Measurements from ENCODE around the gene CDH6.

CDH6 gene

DNA sequence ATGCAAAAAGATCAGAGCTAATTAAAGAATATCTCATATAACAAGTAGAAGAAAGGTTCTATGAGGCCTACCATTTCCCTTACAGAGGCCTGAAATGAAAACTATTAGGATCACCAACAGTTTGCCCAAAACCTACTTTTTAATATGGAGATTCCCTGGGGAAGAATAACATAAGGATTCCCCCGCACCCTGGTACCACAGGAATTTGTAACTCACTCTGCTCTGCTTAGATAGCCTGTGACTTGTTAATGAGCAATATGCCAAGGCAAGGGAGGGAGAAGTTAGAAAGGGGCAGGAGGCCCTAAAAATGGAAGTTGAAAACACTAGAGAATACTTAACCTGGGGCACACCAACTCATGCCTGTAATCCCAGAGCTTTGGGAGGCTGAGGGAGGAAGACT, 107.0 kb downstream of the CDH6 start:
- Mint-ChIP-seq H3K27ac (no peak overlapping the region), H3K4me1 (no peaks in the 10 kb centered on the region), H3K9me3 (no peaks in the 10 kb centered on the region), H3K27me3 (no peaks in the 10 kb centered on the region), H3K4me3 (no peak overlapping the region), H3K36me3 (ENCODE audit: low read depth) (no peaks in the 10 kb centered on the region)
- DNase-seq (no peak), ATAC-seq (no peak)

DNA sequence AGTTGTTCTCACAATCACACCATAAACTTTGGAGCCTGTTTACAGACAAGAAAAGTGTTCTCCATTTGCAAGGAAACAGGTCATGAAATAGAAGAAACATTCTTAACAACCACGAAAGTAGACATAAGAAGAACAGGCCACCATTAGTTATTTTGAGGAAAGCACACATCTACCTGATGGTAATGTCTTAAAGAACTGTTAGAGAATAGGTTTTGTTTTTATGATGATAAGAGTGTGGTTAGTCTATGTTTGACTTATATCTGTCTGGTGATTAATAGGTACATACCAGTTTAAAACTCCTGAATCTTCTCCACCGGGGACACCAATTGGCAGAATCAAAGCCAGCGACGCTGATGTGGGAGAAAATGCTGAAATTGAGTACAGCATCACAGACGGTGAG, 108.3 kb downstream of the CDH6 start:
- Mint-ChIP-seq H3K27me3 (no peaks in the 10 kb centered on the region), H3K4me3 (no peak overlapping the region), H3K36me3 (ENCODE audit: low read depth) (no peaks in the 10 kb centered on the region), H3K9me3 (no peaks in the 10 kb centered on the region), H3K27ac (no peak overlapping the region), H3K4me1 (no peaks in the 10 kb centered on the region)
- ATAC-seq (no peak), DNase-seq (no peak)

DNA sequence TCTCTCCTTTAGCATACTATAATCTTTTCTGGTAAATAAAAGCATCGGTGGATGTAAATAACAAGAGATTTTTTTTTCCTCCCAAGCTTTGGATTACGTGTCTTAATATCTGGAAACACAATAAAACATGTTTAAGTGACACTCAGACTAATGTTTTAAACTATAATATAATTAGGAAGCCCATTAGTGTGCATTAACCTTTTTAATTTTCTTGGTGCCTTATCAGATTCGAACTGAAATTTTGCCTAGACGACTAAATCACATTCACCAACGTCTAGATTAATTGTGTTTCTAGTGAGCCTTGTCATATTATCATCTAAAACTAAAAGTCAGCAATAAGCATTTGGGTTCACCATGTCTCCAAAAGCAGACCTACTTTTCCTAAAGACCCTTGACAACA, 110.2 kb downstream of the CDH6 start:
- ATAC-seq = no peak
- DNase-seq = no peak
- Mint-ChIP-seq H3K4me1 (no peaks in the 10 kb centered on the region), H3K27me3 (no peaks in the 10 kb centered on the region), H3K27ac (no peak overlapping the region), H3K9me3 (no peaks in the 10 kb centered on the region), H3K4me3 (no peak overlapping the region), H3K36me3 (ENCODE audit: low read depth) (no peaks in the 10 kb centered on the region)

DNA sequence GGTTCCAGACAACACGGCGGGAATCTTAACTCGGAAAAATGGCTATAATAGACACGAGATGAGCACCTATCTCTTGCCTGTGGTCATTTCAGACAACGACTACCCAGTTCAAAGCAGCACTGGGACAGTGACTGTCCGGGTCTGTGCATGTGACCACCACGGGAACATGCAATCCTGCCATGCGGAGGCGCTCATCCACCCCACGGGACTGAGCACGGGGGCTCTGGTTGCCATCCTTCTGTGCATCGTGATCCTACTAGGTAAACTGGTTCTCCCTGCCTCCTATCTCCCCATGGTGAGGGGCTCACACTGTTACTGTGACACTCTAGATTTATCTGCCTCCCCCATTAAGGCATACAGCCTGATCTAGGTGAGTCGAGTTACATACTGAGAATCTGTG, 124.2 kb downstream of the CDH6 start:
- no peaks in the 10 kb centered on the region for H3K36me3 Mint-ChIP-seq (ENCODE audit: low read depth)
- no peak overlapping the region for H3K27ac Mint-ChIP-seq
- H3K9me3 Mint-ChIP-seq = no peaks in the 10 kb centered on the region
- H3K4me3 Mint-ChIP-seq = no peak overlapping the region
- ATAC-seq (no peak), DNase-seq (no peak)
- H3K4me1 Mint-ChIP-seq = no peaks in the 10 kb centered on the region
- H3K27me3 Mint-ChIP-seq = no peaks in the 10 kb centered on the region

DNA sequence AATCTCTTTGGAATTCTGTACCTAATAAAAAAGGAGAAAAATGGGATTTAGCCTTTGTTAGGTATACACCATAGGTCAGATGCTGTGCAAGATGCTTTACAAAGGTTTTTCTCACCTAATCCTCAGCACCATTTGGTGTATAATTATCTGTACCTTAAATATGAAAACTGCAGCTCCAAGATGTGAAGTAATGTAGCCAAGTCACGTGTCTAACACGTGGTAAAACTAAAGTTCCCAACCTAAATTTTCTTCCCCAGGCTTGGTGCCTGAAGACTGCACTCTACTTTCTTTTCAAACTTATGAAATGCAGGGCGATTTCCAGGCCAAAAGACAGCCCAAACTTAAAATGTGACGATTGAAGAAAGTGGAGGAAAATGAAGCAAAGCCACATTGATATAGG, 125.8 kb downstream of the CDH6 start:
- DNase-seq (no peak), ATAC-seq (no peak)
- no peak overlapping the region for H3K27ac Mint-ChIP-seq
- no peak overlapping the region for H3K4me3 Mint-ChIP-seq
- H3K27me3 Mint-ChIP-seq = no peaks in the 10 kb centered on the region
- H3K36me3 Mint-ChIP-seq (ENCODE audit: low read depth) = no peaks in the 10 kb centered on the region
- no peaks in the 10 kb centered on the region for H3K4me1 Mint-ChIP-seq
- no peaks in the 10 kb centered on the region for H3K9me3 Mint-ChIP-seq

DNA sequence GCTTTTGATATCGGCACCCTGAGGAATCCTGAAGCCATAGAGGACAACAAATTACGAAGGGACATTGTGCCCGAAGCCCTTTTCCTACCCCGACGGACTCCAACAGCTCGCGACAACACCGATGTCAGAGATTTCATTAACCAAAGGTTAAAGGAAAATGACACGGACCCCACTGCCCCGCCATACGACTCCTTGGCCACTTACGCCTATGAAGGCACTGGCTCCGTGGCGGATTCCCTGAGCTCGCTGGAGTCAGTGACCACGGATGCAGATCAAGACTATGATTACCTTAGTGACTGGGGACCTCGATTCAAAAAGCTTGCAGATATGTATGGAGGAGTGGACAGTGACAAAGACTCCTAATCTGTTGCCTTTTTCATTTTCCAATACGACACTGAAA, 129.5 kb downstream of the CDH6 start:
- no peaks in the 10 kb centered on the region for H3K4me1 Mint-ChIP-seq

DNA sequence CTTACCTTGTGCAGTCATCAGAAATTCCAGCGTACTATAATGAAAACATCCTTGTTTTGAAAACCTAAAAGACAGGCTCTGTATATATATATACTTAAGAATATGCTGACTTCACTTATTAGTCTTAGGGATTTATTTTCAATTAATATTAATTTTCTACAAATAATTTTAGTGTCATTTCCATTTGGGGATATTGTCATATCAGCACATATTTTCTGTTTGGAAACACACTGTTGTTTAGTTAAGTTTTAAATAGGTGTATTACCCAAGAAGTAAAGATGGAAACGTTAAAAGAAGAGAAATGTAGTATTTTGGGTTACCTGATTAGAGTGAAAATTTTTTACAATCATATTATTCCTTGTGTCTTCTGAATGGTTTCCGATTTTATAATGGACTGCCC, 131.4 kb downstream of the CDH6 start:
- H3K27me3 Mint-ChIP-seq = no peaks in the 10 kb centered on the region
- H3K4me3 Mint-ChIP-seq = no peak overlapping the region
- no peak for ATAC-seq
- H3K36me3 Mint-ChIP-seq (ENCODE audit: low read depth) = no peaks in the 10 kb centered on the region
- H3K9me3 Mint-ChIP-seq = no peaks in the 10 kb centered on the region
- DNase-seq = no peak
- no peaks in the 10 kb centered on the region for H3K4me1 Mint-ChIP-seq
- H3K27ac Mint-ChIP-seq = no peak overlapping the region

More for the DNA sequence above, 129.5 kb downstream of the CDH6 start:
- no peak for DNase-seq
- Mint-ChIP-seq H3K27me3 (no peaks in the 10 kb centered on the region), H3K4me3 (no peak overlapping the region), H3K9me3 (no peaks in the 10 kb centered on the region), H3K27ac (no peak overlapping the region), H3K36me3 (ENCODE audit: low read depth) (no peaks in the 10 kb centered on the region)
- no peak for ATAC-seq

DNA sequence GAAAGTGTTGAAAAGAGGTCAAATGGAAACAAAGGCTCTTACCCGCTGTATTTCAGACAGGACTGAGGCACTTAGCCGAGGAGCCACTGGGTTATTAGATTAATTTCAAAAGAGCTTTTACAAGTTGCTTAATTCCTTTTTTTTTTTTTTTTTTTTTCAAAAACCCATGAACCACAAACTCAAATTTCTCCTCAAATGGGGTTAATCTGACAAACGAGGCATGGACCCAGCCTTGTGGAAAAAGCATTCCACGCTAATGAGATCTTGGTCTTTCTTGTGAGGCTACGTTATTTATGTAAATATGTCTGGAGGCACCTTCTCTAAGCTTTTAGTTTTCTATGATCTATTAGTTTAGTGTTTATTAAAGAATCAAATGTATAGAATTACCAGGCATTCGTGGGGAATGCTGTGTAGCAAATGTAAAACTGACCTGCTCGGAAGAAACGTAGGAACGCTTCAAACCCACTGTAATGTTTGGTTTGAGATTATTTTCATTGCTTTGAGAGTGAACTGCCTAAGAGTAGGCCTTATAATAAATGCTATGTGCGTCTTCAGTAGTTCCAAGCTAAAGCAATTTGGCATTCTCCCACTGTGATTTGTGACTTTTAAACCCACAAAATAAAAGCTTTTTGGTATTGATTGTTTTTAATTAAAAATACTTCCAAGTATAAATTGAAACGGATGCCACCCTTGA, 134.7 kb downstream of the CDH6 start:
- no peak for ATAC-seq

DNA sequence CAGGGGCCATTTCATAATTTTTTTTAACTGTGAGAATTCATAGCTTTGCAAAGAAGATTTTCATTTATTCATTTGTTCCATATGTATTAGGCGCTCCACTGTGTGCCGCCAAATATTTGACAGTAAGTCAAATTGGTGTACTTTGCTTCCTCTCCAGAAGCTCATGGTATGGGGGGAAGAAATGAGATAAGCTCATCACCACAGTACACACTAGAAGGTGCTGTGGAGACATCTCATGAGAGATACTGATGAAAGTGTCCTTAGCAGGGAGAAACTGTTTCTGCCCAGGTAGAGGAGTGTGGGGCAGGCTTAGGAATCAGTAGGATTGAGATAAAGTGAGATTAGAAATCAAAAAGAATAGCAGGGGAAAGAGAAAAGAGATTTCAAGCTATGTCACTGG, 136.2 kb downstream of the CDH6 start:
- Mint-ChIP-seq H3K27ac (no peak overlapping the region), H3K36me3 (ENCODE audit: low read depth) (no peaks in the 10 kb centered on the region), H3K27me3 (no peaks in the 10 kb centered on the region), H3K4me3 (no peak overlapping the region), H3K4me1 (no peaks in the 10 kb centered on the region), H3K9me3 (no peaks in the 10 kb centered on the region)
- no peak for ATAC-seq
- DNase-seq = no peak

More for the DNA sequence above, 134.7 kb downstream of the CDH6 start:
- H3K27me3 Mint-ChIP-seq = no peaks in the 10 kb centered on the region
- no peak overlapping the region for H3K4me3 Mint-ChIP-seq
- no peak overlapping the region for H3K27ac Mint-ChIP-seq
- H3K9me3 Mint-ChIP-seq = no peaks in the 10 kb centered on the region
- DNase-seq = no peak
- no peaks in the 10 kb centered on the region for H3K36me3 Mint-ChIP-seq (ENCODE audit: low read depth)
- no peaks in the 10 kb centered on the region for H3K4me1 Mint-ChIP-seq

DNA sequence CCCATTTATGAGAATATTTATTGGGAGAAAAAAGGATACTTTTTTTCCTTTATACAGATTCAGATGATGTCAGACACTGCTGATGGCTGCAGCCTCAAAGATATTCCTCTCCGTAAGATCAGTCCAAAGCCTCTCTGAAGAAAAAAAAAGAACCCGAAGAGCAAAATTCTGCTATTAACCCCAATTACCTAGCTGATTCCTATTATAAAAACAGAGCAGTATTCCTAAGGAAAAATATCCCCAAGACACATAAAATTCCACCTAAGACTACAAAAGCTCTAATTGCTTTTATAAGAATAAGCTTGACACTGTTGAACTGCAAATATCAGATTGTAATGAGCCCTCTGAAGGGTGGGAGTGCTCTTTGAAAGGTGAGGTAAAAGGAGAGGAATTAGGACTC, 138.7 kb downstream of the CDH6 start:
- H3K27me3 Mint-ChIP-seq = no peaks in the 10 kb centered on the region
- no peaks in the 10 kb centered on the region for H3K4me1 Mint-ChIP-seq
- no peak overlapping the region for H3K4me3 Mint-ChIP-seq
- no peaks in the 10 kb centered on the region for H3K36me3 Mint-ChIP-seq (ENCODE audit: low read depth)
- ATAC-seq (no peak), DNase-seq (no peak)
- no peak overlapping the region for H3K27ac Mint-ChIP-seq
- H3K9me3 Mint-ChIP-seq = no peaks in the 10 kb centered on the region

DNA sequence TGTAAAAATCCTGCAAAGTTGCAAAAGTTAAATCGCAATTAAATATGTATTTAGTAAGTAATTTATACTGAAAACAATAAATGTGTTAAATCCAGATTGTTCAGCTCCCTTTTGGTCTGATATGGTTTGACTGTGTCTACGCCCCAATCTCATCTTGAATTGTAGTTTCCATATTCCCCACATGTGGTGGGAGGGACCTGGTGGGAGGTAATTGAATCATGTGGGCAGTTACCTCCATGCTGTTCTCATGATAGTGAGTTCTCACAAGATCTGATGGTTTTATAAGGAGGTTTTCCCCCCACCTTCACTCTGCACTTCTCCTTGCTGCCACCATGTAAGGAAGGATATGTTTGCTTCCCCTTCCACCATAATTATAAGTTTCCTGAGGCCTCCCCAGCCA, 140.0 kb downstream of the CDH6 start:
- H3K27ac Mint-ChIP-seq = no peak overlapping the region
- H3K9me3 Mint-ChIP-seq = no peaks in the 10 kb centered on the region
- no peaks in the 10 kb centered on the region for H3K27me3 Mint-ChIP-seq
- no peak overlapping the region for H3K4me3 Mint-ChIP-seq
- H3K4me1 Mint-ChIP-seq = no peaks in the 10 kb centered on the region
- DNase-seq (no peak), ATAC-seq (no peak)
- no peaks in the 10 kb centered on the region for H3K36me3 Mint-ChIP-seq (ENCODE audit: low read depth)

DNA sequence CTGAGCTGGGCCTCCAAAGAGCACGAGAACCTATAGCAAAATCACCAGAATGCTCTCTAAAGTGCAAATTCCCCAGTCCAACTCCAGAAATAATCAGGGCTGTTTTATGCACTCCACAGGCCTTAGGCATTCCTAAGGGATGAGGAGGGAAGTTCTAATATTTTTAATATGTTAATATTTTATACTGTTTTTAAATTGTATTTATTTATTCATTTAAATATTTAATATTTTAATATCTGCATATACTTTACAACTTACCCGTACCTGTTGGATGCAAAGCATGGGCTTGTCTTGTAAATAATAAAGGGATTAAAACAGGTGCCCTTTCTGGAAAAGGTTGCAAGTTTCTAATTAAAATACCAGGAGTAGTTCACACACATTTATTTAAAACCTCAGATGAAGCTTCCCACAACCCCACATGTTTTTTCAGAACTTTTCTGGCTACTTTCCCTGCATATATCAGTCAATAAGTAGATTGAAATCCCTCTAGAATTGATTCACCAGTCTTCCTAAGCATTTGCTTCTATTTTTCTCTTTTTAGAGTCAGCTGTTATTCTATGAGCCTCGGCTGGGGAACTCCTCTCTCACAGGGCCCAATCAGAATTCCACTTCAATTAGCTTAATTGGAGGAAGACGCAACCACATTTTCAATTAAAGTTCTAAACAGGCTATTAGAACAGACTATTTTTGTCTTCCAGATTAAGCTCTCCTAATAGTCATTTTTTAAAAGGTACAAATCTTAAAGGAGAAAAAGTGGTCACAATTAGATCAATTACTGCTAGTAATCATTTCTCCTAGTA, 140.8 kb downstream of the CDH6 start:
- no peak for DNase-seq
- ATAC-seq = no peak
- Mint-ChIP-seq H3K27ac (no peak overlapping the region), H3K4me3 (no peak overlapping the region), H3K36me3 (ENCODE audit: low read depth) (no peaks in the 10 kb centered on the region), H3K4me1 (no peaks in the 10 kb centered on the region), H3K27me3 (no peaks in the 10 kb centered on the region), H3K9me3 (no peaks in the 10 kb centered on the region)

DNA sequence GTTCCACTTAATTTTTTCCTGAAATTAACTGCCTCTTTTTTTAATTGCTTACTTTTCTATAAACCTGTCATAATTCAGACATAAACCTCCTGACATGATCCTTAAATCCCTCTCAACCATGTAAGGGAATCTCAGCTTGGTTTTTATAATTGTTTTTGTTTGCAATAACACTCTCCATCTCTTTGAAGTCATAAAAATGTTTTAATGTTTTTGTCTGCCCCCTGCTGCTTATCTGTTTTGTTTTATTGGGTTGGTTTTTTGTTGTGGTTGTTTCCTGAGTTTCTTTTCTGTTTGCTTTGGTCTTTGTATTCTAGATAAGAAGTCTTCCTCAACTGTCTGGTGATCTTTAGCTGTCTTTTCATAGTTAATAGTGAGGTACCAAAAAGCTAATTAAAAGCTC, 142.0 kb downstream of the CDH6 start:
- H3K4me1 Mint-ChIP-seq = no peaks in the 10 kb centered on the region
- H3K9me3 Mint-ChIP-seq = no peaks in the 10 kb centered on the region
- ATAC-seq = no peak
- no peaks in the 10 kb centered on the region for H3K36me3 Mint-ChIP-seq (ENCODE audit: low read depth)
- H3K4me3 Mint-ChIP-seq = no peak overlapping the region
- no peaks in the 10 kb centered on the region for H3K27me3 Mint-ChIP-seq
- no peak for DNase-seq
- H3K27ac Mint-ChIP-seq = no peak overlapping the region

DNA sequence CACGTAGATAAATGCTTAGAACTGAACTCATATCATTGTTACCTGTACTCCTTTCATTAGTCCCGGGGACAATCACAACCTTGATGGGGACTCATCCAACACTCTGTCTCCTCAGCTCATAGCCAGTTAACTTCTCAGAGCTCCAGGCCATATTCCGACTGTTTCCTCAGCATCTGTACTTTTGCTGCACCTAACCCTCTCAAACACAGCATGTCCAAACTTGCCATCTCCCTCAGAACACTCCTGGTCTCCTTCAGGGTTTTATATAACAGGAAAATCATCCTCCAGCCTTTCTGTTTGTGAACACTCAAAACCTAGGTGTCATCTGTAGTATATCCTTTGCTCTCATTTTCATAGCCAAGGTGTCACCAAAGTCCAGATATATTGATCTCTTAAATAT, 150.5 kb downstream of the CDH6 start:
- no peaks in the 10 kb centered on the region for H3K36me3 Mint-ChIP-seq (ENCODE audit: low read depth)
- no peaks in the 10 kb centered on the region for H3K9me3 Mint-ChIP-seq
- DNase-seq = no peak
- no peak overlapping the region for H3K27ac Mint-ChIP-seq
- no peaks in the 10 kb centered on the region for H3K4me1 Mint-ChIP-seq
- no peak overlapping the region for H3K4me3 Mint-ChIP-seq
- no peak for ATAC-seq
- no peaks in the 10 kb centered on the region for H3K27me3 Mint-ChIP-seq

DNA sequence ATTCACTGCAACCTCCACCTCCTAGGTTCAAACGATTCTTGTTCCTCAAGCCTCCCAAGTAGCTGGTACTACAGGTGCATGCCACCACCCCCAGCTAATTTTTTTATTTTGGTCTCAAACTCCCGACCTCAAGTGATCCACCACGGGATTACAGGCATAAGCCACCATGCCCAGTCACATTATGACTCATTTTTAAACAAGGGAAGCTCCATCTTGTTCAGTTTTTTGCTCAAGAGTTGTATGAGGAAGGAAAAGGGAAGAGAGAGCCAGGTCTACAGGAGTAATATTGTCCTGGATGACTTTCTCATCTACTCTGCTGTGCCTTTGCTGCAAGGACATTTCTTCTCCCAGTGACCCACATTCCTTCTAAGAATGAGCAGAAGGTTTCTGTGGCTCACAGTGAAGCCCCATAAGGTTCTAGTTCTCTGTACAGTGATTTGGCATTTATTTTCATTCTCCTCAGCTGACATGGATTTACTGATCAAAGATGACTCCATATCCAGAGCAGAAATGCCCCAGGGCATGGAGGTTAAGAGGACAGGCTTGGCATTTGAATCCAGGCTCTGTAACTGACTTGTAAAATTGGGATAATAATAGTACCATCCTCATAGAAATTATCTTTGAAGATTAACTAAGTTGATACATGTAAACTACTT, 153.5 kb downstream of the CDH6 start:
- no peaks in the 10 kb centered on the region for H3K36me3 Mint-ChIP-seq (ENCODE audit: low read depth)
- H3K4me1 Mint-ChIP-seq = no peaks in the 10 kb centered on the region
- H3K9me3 Mint-ChIP-seq = no peaks in the 10 kb centered on the region
- DNase-seq = no peak
- ATAC-seq = no peak
- no peak overlapping the region for H3K4me3 Mint-ChIP-seq
- H3K27me3 Mint-ChIP-seq = no peaks in the 10 kb centered on the region
- H3K27ac Mint-ChIP-seq = no peak overlapping the region

Measured in activated naive CD8-positive, alpha-beta T cell treated with anti-CD3 and anti-CD28 coated beads, Interleukin-2, amount 50 U/mL, for 24 hours (primary cell).